ENCODE data around the gene ZNF598.
A peak's percentile ranks its signal among the peaks of the same experiment; 100 is the strongest.

Gene ZNF598

GRCh38 chr16:1984347-1985225 lies 25.0 kb downstream of the ZNF598 start:
- DNase-seq, result no peak
- H3K4me1 ChIP-seq, result peaks cover 8 to 45% (median 21%) of the 10 kb centered on the region in 4 donors
- TF ChIP-seq, protein P1, sequence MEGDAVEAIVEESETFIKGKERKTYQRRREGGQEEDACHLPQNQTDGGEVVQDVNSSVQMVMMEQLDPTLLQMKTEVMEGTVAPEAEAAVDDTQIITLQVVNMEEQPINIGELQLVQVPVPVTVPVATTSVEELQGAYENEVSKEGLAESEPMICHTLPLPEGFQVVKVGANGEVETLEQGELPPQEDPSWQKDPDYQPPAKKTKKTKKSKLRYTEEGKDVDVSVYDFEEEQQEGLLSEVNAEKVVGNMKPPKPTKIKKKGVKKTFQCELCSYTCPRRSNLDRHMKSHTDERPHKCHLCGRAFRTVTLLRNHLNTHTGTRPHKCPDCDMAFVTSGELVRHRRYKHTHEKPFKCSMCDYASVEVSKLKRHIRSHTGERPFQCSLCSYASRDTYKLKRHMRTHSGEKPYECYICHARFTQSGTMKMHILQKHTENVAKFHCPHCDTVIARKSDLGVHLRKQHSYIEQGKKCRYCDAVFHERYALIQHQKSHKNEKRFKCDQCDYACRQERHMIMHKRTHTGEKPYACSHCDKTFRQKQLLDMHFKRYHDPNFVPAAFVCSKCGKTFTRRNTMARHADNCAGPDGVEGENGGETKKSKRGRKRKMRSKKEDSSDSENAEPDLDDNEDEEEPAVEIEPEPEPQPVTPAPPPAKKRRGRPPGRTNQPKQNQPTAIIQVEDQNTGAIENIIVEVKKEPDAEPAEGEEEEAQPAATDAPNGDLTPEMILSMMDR (IDR thresholded peaks at IDR 0.05), result no peak
- H3K9me3 ChIP-seq, result no peaks in the 10 kb centered on the region
- intact Hi-C loops (cut with DNase I; ENCODE audit: low total_unique reads), result no loop called here
- peak overlapping the region; percentile 64 to 80 for H3K27ac ChIP-seq
- H3K36me3 ChIP-seq, result peaks cover 11 to 23% (median 11%) of the 10 kb centered on the region in 3 donors
- H3K4me3 ChIP-seq, result peak overlapping the region; percentile 80 to 88
- peaks cover 0 to 37% of the 10 kb centered on the region in 2 donors for H3K27me3 ChIP-seq

- Histone ChIP-seq H3K27ac (peak within 1 kb of the TSS; percentile 64 to 80), H3K27me3 (peaks cover 0 to 37% of the 10 kb centered on the region in 2 donors), H3K9me3 (no peaks in the 10 kb centered on the region), H3K4me1 (peaks cover 8 to 50% (median 26%) of the 10 kb centered on the region in 4 donors), H3K4me3 (peak within 1 kb of the TSS; percentile 80 to 88), H3K36me3 (peaks cover 11 to 29% (median 15%) of the 10 kb centered on the region in 3 donors)
- TF ChIP-seq, protein P1 (IDR thresholded peaks at IDR 0.05), result peak in 1 of 2 experiments; percentile 22
- peak; percentile 85 to 93 for DNase-seq
- intact Hi-C loops (cut with DNase I; ENCODE audit: low total_unique reads), result no loop called here
These were observed 25.9 kb downstream of the ZNF598 start, which contains the start of gene GFER for GRCh38 chr16:1983544-1984346. Gene GFER, plus strand, starts transcription at chr16:1984193. Its CDS starts 26 bp downstream, at chr16:1984219.

DNA sequence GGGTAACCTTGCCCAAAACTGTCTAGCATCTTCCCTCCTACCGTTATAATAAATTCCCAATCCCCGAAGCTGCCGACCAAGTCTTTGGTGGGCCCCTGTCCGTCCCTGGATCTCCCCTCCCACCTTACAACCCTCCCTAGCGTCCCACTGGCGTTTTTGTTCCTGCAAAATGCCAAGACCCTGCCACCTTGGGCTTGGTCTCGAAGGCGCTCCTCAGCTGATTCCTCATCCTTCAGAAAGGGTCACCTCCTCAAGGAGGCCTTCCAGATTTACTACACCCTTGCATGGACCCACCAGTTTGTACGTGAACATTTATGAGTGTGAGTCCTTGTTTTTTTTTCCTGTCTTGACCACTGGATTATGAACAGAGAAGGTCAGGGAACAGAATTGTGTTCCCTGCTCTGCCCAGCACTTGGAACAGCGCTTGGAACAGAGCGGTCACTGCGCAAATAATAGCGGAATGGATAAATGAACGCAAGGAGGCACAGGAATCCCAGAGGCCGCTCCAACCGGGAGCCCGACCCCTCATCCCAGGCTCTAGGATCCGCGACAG lies 26.6 kb downstream of the ZNF598 start:
- Histone ChIP-seq H3K27ac (peak overlapping the region; percentile 64 to 80), H3K4me3 (peak overlapping the region; percentile 80 to 88), H3K27me3 (peaks cover 0 to 38% of the 10 kb centered on the region in 2 donors), H3K36me3 (peaks cover 18 to 36% (median 21%) of the 10 kb centered on the region in 3 donors), H3K4me1 (peaks cover 8 to 52% (median 26%) of the 10 kb centered on the region in 4 donors), H3K9me3 (no peaks in the 10 kb centered on the region)
- intact Hi-C loops (cut with DNase I; ENCODE audit: low total_unique reads), result no loop called here
- no peak for DNase-seq
- TF ChIP-seq, protein P1 (IDR thresholded peaks at IDR 0.05), result no peak

DNA sequence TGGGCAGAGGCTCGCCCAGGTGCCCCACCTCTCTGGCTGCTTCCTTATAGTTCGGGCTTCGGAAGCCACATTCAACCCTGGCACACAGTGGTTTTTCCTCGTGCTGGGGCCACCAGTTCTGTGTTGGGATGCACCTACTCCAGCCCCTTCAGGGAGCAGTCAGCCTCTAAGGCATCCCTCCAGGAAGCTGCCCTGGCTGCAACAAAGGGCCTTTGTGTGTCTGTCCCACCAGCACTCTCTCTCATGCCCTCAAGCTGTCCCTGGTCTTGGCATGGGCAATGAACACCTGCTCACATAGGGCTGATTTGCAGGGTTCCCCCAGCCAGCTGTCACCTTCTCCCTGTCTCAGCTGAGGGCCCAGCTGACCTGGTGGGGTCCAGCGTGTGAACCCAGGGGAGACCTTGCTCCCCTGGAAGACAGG lies 27.6 kb downstream of the ZNF598 start:
- Histone ChIP-seq H3K9me3 (no peaks in the 10 kb centered on the region), H3K27ac (no peak overlapping the region), H3K4me3 (no peak overlapping the region), H3K36me3 (peaks cover 29 to 38% (median 32%) of the 10 kb centered on the region in 3 donors), H3K4me1 (peaks cover 8 to 52% (median 26%) of the 10 kb centered on the region in 4 donors), H3K27me3 (peaks cover 0 to 49% of the 10 kb centered on the region in 2 donors)
- TF ChIP-seq, protein P1 (IDR thresholded peaks at IDR 0.05), result no peak
- no peak for DNase-seq
- intact Hi-C loops (cut with DNase I; ENCODE audit: low total_unique reads), result no loop called here

- Histone ChIP-seq H3K9me3 (no peaks in the 10 kb centered on the region), H3K27ac (no peak within 1 kb of the TSS), H3K4me3 (no peak within 1 kb of the TSS), H3K27me3 (peaks cover 0 to 55% of the 10 kb centered on the region in 2 donors), H3K36me3 (peaks cover 32 to 38% (median 35%) of the 10 kb centered on the region in 3 donors), H3K4me1 (peaks cover 8 to 52% (median 26%) of the 10 kb centered on the region in 4 donors)
- TF ChIP-seq, protein P1 (IDR thresholded peaks at IDR 0.05), result no peak
- DNase-seq, result no peak
- intact Hi-C loops (cut with DNase I; ENCODE audit: low total_unique reads), result no loop called here
These were observed 28.2 kb downstream of the ZNF598 start, which contains the start of gene NOXO1 for GRCh38 chr16:1981398-1981836. Gene NOXO1, minus strand, starts transcription at chr16:1981469. Its CDS starts 290 bp downstream, at chr16:1981179.

All from tibial artery (tissue), 4 donors.